IMR-90 (cell line): Measurements from ENCODE around the gene IP6K1. TPM values are rescaled to one million over a fixed set of nuclear protein-coding genes. Genes with fewer than 3 reads are reported as not detected.

ENCODE experiments used
- microRNA-seq, 2 experiments: library from miRNA; stranded (forward) in 1 of 2; unstranded in 1 of 2; fragments of 10-50 nt in 1 of 2; fragments of <30 nt in 1 of 2; gene quantifications in 1 of 2; microRNA quantifications in 1 of 2; one replicate each; pipeline versions ENCODE3 to v1.1.0; 2013 to 2020; ENCODE audit not compliant: insufficient read depth in 1 of 2, insufficient read length in 1 of 2, unreplicated experiment in 1 of 2
- polyA plus RNA-seq, 3 experiments: library from polyadenylated mRNA; depleted of rRNA; stranded (reverse); fragments of >200 nt; gene quantifications; 2 replicates each; pipeline ENCODE4 v1.2.3, GENCODE V29; 2012; ENCODE audit warnings: low replicate concordance in 1 of 3
- small RNA-seq, 5 experiments: library from RNA; depleted of rRNA; stranded (forward); fragments of <200 nt; gene quantifications; one replicate each; pipeline ENCODE3, GENCODE V24; 2012
- total RNA-seq: library from RNA; depleted of rRNA; stranded (reverse); fragments of >200 nt; gene quantifications from 2 replicates; pipeline ENCODE4 v1.2.3, GENCODE V29; 2012; rRNA removed

IP6K1 gene
- total and polyA plus RNA-seq, 2 of the 4 experiments (the other 2 are of a cell fraction), result 28.3 to 28.7 TPM

Small RNA genes lying within 50 kb of the gene (microRNA-seq; reads per million reads assigned to microRNA genes)
- gene AMIGO3 (ENCODE audit: insufficient read depth, insufficient read length) (not detected), gene COX6CP14 (ENCODE audit: insufficient read depth, insufficient read length) (not detected), gene MIR5193 (ENCODE audit: unreplicated experiment) (1.1 reads per million)

Small RNA genes lying within 50 kb of the gene (small RNA-seq; reads per million reads assigned to genes)
- gene AMIGO3 (0 reads per million in 5 experiments), gene COX6CP14 (0 reads per million in 5 experiments)

Other genes with a start within 250 kb of the IP6K1 start
- gene BSN, start 232.1 kb downstream of the IP6K1 start, total RNA-seq, result under 0.01 TPM in 2 replicates
- 0.03 and 0.04 TPM in 2 replicates for gene BSN, start 232.1 kb downstream of the IP6K1 start, polyA plus RNA-seq (2012; rRNA removed)
- 116 and 142 TPM in 2 replicates for gene APEH, start 112.2 kb downstream of the IP6K1 start, total RNA-seq
- 84.3 and 89.2 TPM in 2 replicates for gene APEH, start 112.2 kb downstream of the IP6K1 start, polyA plus RNA-seq (2012; rRNA removed)
- 1.1 and 1.3 TPM in 2 replicates for gene MST1, start 97.1 kb downstream of the IP6K1 start, total RNA-seq
- 13.0 and 16.6 TPM in 2 replicates for gene MST1, start 97.1 kb downstream of the IP6K1 start, polyA plus RNA-seq (2012; rRNA removed)
- gene RNF123, start 97.0 kb downstream of the IP6K1 start, total RNA-seq, result 10.8 and 13.4 TPM in 2 replicates
- gene RNF123, start 97.0 kb downstream of the IP6K1 start, polyA plus RNA-seq (2012; rRNA removed), result 37.7 and 45.6 TPM in 2 replicates
- not detected in 2 replicates for gene AMIGO3, start 66.9 kb downstream of the IP6K1 start, total RNA-seq
- 1.5 and 2.7 TPM in 2 replicates for gene AMIGO3, start 66.9 kb downstream of the IP6K1 start, polyA plus RNA-seq (2012; rRNA removed)
- gene GMPPB, start 62.6 kb downstream of the IP6K1 start, total RNA-seq, result 35.8 and 37.3 TPM in 2 replicates
- 27.9 and 29.5 TPM in 2 replicates for gene GMPPB, start 62.6 kb downstream of the IP6K1 start, polyA plus RNA-seq (2012; rRNA removed)
- not detected in 2 replicates for gene CDHR4, start 13.3 kb upstream of the IP6K1 start, total RNA-seq
- 0.07 TPM in 1 of 2 replicates, not detected in the other for gene CDHR4, start 13.3 kb upstream of the IP6K1 start, polyA plus RNA-seq (2012; rRNA removed)
- 2.3 and 2.8 TPM in 2 replicates for gene INKA1, start 16.7 kb upstream of the IP6K1 start, total RNA-seq
- 4.5 and 5.4 TPM in 2 replicates for gene INKA1, start 16.7 kb upstream of the IP6K1 start, polyA plus RNA-seq (2012; rRNA removed)
- gene UBA7, start 27.4 kb upstream of the IP6K1 start, total RNA-seq, result 15.3 and 18.6 TPM in 2 replicates
- gene UBA7, start 27.4 kb upstream of the IP6K1 start, polyA plus RNA-seq (2012; rRNA removed), result 57.0 and 57.8 TPM in 2 replicates
- 5.3 and 6.3 TPM in 2 replicates for gene TRAIP, start 70.0 kb upstream of the IP6K1 start, total RNA-seq
- gene TRAIP, start 70.0 kb upstream of the IP6K1 start, polyA plus RNA-seq (2012; rRNA removed), result 9.2 and 10.0 TPM in 2 replicates
- not detected in 2 replicates for gene CAMKV, start 83.4 kb upstream of the IP6K1 start, total RNA-seq
- not detected in 2 replicates for gene CAMKV, start 83.4 kb upstream of the IP6K1 start, polyA plus RNA-seq (2012; rRNA removed)
- gene MST1R, start 117.3 kb upstream of the IP6K1 start, total RNA-seq, result under 0.01 TPM in 1 of 2 replicates, not detected in the other
- 0.10 and 0.14 TPM in 2 replicates for gene MST1R, start 117.3 kb upstream of the IP6K1 start, polyA plus RNA-seq (2012; rRNA removed)
- 6.9 and 8.2 TPM in 2 replicates for gene MON1A, start 143.3 kb upstream of the IP6K1 start, total RNA-seq
- 13.5 and 18.1 TPM in 2 replicates for gene MON1A, start 143.3 kb upstream of the IP6K1 start, polyA plus RNA-seq (2012; rRNA removed)
- gene RBM6, start 153.6 kb upstream of the IP6K1 start, total RNA-seq, result 38.5 and 40.8 TPM in 2 replicates
- gene RBM6, start 153.6 kb upstream of the IP6K1 start, polyA plus RNA-seq (2012; rRNA removed), result 51.1 and 64.6 TPM in 2 replicates